A549 (cell line): ENCODE measurements around the gene IGFBP5.

Experiments
- BHLHE40 ChIP-seq: IDR thresholded peaks from 2 replicates; pipeline ENCODE4 v1.6.1; 2012; ENCODE audit warnings: low read depth, low read length, inconsistent platforms
- CBX8 ChIP-seq: fragments of 200-600 bp; sonication (generic); IDR thresholded peaks from 2 replicates; pipeline ENCODE4 v1.6.1; 2016
- POLR2A ChIP-seq: IDR thresholded peaks from 2 replicates; pipeline ENCODE4 v1.6.1; 2012; ENCODE audit warnings: mild to moderate bottlenecking, low read length
- RNF2 ChIP-seq: fragments of 200-600 bp; sonication (generic); IDR thresholded peaks from 2 replicates; pipeline ENCODE4 v1.6.1; 2016; ENCODE audit warnings: low read depth, mild to moderate bottlenecking, antibody characterized with exemption, moderate library complexity, borderline replicate concordance
- TF ChIP-seq, protein P1 (sequence below): fragments of 450-650 bp; IDR thresholded peaks from 2 replicates; pipeline ENCODE4 v1.6.1; 2014; ENCODE audit warnings: antibody characterized with exemption

DNA sequence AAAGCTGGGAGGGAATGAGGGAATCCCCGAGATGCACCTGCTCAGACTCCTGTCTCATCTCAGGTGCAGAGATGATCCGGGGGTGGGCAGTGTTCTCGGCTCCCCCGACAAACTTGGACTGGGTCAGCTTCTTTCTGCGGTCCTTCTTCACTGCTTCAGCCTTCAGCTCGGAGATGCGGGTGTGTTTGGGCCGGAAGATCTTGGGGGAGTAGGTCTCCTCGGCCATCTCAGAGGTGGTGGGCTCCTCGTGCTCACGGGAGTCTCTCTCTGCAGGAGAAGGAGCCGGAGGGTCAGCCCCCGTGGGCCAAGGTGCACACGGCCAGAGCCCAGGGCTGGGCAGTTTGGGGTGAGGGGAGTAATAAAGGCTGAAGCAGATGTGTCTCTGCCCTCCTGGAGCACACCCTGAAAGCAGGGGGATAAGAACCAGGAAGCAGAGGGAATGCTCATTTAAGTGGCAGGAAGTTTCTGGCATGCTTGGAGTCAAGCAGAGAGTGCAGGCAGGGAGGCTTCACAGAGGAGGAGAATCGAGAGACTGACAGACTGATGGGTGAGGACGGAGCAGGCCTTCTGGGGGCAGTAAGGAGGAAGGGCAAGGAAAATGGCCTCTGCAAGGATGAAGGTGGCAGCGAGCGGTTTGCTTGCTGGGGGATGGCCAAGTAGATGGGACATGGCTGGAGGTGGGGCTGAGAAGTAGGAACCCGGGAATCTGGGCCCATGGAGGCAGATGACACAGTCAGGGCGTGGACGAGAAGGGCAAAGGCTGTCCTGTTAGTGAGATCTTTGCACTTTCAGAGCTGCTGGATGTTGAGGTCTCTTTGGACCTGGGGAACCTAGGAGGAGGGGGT is 16.3 kb downstream of the IGFBP5 start:
- TF ChIP-seq RNF2 (no peak), BHLHE40 (no peak), CBX8 (no peak), POLR2A (no peak)
- TF ChIP-seq, protein P1, sequence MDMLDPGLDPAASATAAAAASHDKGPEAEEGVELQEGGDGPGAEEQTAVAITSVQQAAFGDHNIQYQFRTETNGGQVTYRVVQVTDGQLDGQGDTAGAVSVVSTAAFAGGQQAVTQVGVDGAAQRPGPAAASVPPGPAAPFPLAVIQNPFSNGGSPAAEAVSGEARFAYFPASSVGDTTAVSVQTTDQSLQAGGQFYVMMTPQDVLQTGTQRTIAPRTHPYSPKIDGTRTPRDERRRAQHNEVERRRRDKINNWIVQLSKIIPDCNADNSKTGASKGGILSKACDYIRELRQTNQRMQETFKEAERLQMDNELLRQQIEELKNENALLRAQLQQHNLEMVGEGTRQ, result no peak
